T-helper 2 cell treated with Interferon-gamma antibody and Interleukin-4, amounts not matched to agents 5 μg/mL and 100 μg/mL, for 36 hours (primary cell): ENCODE measurements around the gene PIGB.
A peak's percentile ranks its signal among the peaks of the same experiment; 100 is the strongest.
"Not testable (repeated sequence)": the region's sequence is repeated elsewhere in the genome, so short reads cannot be mapped to it uniquely, and the experiment has no call there.

Experiments
- DNase-seq: peaks from one replicate; pipeline ENCODE4 v3.0.0; 2021; ENCODE audit warnings: low spot score
- H3K27ac Mint-ChIP-seq: one replicate; pipeline ENCODE4 v1.8.0; 2021; ENCODE audit warnings: mild to moderate bottlenecking, mixed read lengths
- H3K27me3 Mint-ChIP-seq: one replicate; pipeline ENCODE4 v1.8.0; 2021; ENCODE audit warnings: low read depth, mixed read lengths
- H3K36me3 Mint-ChIP-seq: one replicate; pipeline ENCODE4 v1.8.0; 2021; ENCODE audit warnings: low read depth, mixed read lengths
- H3K4me1 Mint-ChIP-seq: one replicate; pipeline ENCODE4 v1.8.0; 2021; ENCODE audit warnings: low read depth, mixed read lengths
- H3K4me3 Mint-ChIP-seq: one replicate; pipeline ENCODE4 v1.8.0; 2022; ENCODE audit warnings: mild to moderate bottlenecking, moderate library complexity, mixed read lengths
- H3K9me3 Mint-ChIP-seq: one replicate; pipeline ENCODE4 v1.8.0; 2021; ENCODE audit warnings: mixed read lengths

PIGB gene

GRCh38 chr15:55286442-55287189 is 32.4 kb upstream of the PIGB start:
- H3K27ac Mint-ChIP-seq, result peak overlapping the region; percentile 19
- DNase-seq, H3K9me3 Mint-ChIP-seq, H3K27me3 Mint-ChIP-seq: not testable (repeated sequence)
- H3K4me3 Mint-ChIP-seq, result peak overlapping the region; percentile 1
- peaks cover 41% of the 10 kb centered on the region for H3K36me3 Mint-ChIP-seq
- H3K4me1 Mint-ChIP-seq, result peaks cover 54% of the 10 kb centered on the region

GRCh38 chr15:55288006-55288717 is 30.9 kb upstream of the PIGB start:
- no peak for DNase-seq
- Mint-ChIP-seq H3K9me3 (no peaks in the 10 kb centered on the region), H3K4me3 (peak overlapping the region; percentile 88), H3K36me3 (peaks cover 38% of the 10 kb centered on the region), H3K27ac (peak overlapping the region; percentile 92), H3K27me3 (no peaks in the 10 kb centered on the region), H3K4me1 (peaks cover 38% of the 10 kb centered on the region)

- Mint-ChIP-seq H3K9me3 (no peaks in the 10 kb centered on the region), H3K36me3 (peaks cover 35% of the 10 kb centered on the region), H3K4me3 (peak overlapping the region; percentile 88), H3K27me3 (no peaks in the 10 kb centered on the region), H3K27ac (peak overlapping the region; percentile 92), H3K4me1 (peaks cover 30% of the 10 kb centered on the region)
- DNase-seq, result peak; percentile 20
Measured at GRCh38 chr15:55289011-55289745, 29.8 kb upstream of the PIGB start.

GRCh38 chr15:55289746-55290527 is 29.1 kb upstream of the PIGB start, which contains the start of gene RAB27A:
TSS of gene RAB27A (minus strand) at chr15:55289813. CDS start at chr15:55234934, 54,879 bp downstream.
- H3K27ac Mint-ChIP-seq, result peak within 1 kb of the TSS; percentile 92
- peak within 1 kb of the TSS; percentile 88 for H3K4me3 Mint-ChIP-seq
- peaks cover 29% of the 10 kb centered on the region for H3K36me3 Mint-ChIP-seq
- no peaks in the 10 kb centered on the region for H3K27me3 Mint-ChIP-seq
- no peaks in the 10 kb centered on the region for H3K9me3 Mint-ChIP-seq
- peak; percentile 84 for DNase-seq
- H3K4me1 Mint-ChIP-seq, result peaks cover 25% of the 10 kb centered on the region

GRCh38 chr15:55290528-55291057 is 28.4 kb upstream of the PIGB start:
- Mint-ChIP-seq H3K27me3 (no peaks in the 10 kb centered on the region), H3K27ac (peak overlapping the region; percentile 87), H3K36me3 (peaks cover 25% of the 10 kb centered on the region), H3K4me3 (peak overlapping the region; percentile 81), H3K9me3 (no peaks in the 10 kb centered on the region), H3K4me1 (peaks cover 20% of the 10 kb centered on the region)
- peak; percentile 81 for DNase-seq

- no peaks in the 10 kb centered on the region for H3K9me3 Mint-ChIP-seq
- H3K27ac Mint-ChIP-seq, result no peak overlapping the region
Measured at GRCh38 chr15:55297315-55297714, 21.7 kb upstream of the PIGB start.

GRCh38 chr15:55302801-55303200 is 16.2 kb upstream of the PIGB start:
- H3K27ac Mint-ChIP-seq, H3K27me3 Mint-ChIP-seq, H3K9me3 Mint-ChIP-seq, H3K4me3 Mint-ChIP-seq, DNase-seq, H3K4me1 Mint-ChIP-seq: not testable (repeated sequence)
- peaks cover 23% of the 10 kb centered on the region for H3K36me3 Mint-ChIP-seq

More at GRCh38 chr15:55297315-55297714, 21.7 kb upstream of the PIGB start:
- Mint-ChIP-seq H3K4me3 (no peak overlapping the region), H3K4me1 (no peaks in the 10 kb centered on the region), H3K27me3 (no peaks in the 10 kb centered on the region), H3K36me3 (peaks cover 1% of the 10 kb centered on the region)
- no peak for DNase-seq

- H3K27ac Mint-ChIP-seq, result peak overlapping the region; percentile 99
- peak overlapping the region; percentile 100 for H3K4me3 Mint-ChIP-seq
- H3K27me3 Mint-ChIP-seq, result no peaks in the 10 kb centered on the region
- no peaks in the 10 kb centered on the region for H3K9me3 Mint-ChIP-seq
- DNase-seq, result no peak
- H3K36me3 Mint-ChIP-seq, result peaks cover 41% of the 10 kb centered on the region
- peaks cover 44% of the 10 kb centered on the region for H3K4me1 Mint-ChIP-seq
Measured at GRCh38 chr15:55319537-55320237, 665 bp downstream of the PIGB start.

- no peak for DNase-seq
- Mint-ChIP-seq H3K9me3 (no peaks in the 10 kb centered on the region), H3K27ac (peak overlapping the region; percentile 72), H3K36me3 (peaks cover 36% of the 10 kb centered on the region), H3K4me1 (peaks cover 39% of the 10 kb centered on the region), H3K4me3 (peak overlapping the region; percentile 78), H3K27me3 (no peaks in the 10 kb centered on the region)
Measured at GRCh38 chr15:55320238-55320550, 1.2 kb downstream of the PIGB start.

- DNase-seq, result no peak
- no peaks in the 10 kb centered on the region for H3K9me3 Mint-ChIP-seq
- no peaks in the 10 kb centered on the region for H3K27me3 Mint-ChIP-seq
- peaks cover 32% of the 10 kb centered on the region for H3K36me3 Mint-ChIP-seq
- H3K4me1 Mint-ChIP-seq, result peaks cover 33% of the 10 kb centered on the region
- peak overlapping the region; percentile 18 for H3K4me3 Mint-ChIP-seq
- no peak overlapping the region for H3K27ac Mint-ChIP-seq
Measured at GRCh38 chr15:55320963-55321362, 1.9 kb downstream of the PIGB start.

- H3K4me3 Mint-ChIP-seq, result peak overlapping the region; percentile 2
- H3K27me3 Mint-ChIP-seq, result no peaks in the 10 kb centered on the region
- no peak for DNase-seq
- no peaks in the 10 kb centered on the region for H3K9me3 Mint-ChIP-seq
- H3K27ac Mint-ChIP-seq, result no peak overlapping the region
- H3K4me1 Mint-ChIP-seq, result peaks cover 29% of the 10 kb centered on the region
- H3K36me3 Mint-ChIP-seq, result peaks cover 28% of the 10 kb centered on the region
Measured at GRCh38 chr15:55322467-55322866, 3.4 kb downstream of the PIGB start.

GRCh38 chr15:55327387-55327786 is 8.4 kb downstream of the PIGB start:
- no peak for DNase-seq
- no peak overlapping the region for H3K4me3 Mint-ChIP-seq
- H3K4me1 Mint-ChIP-seq, result peaks cover 8% of the 10 kb centered on the region
- no peak overlapping the region for H3K27ac Mint-ChIP-seq
- no peaks in the 10 kb centered on the region for H3K9me3 Mint-ChIP-seq
- H3K36me3 Mint-ChIP-seq, result peaks cover 33% of the 10 kb centered on the region
- H3K27me3 Mint-ChIP-seq, result no peaks in the 10 kb centered on the region

- DNase-seq, result no peak
- H3K9me3 Mint-ChIP-seq, result no peaks in the 10 kb centered on the region
- no peak overlapping the region for H3K4me3 Mint-ChIP-seq
- no peak overlapping the region for H3K27ac Mint-ChIP-seq
- peaks cover 44% of the 10 kb centered on the region for H3K36me3 Mint-ChIP-seq
- H3K27me3 Mint-ChIP-seq, result no peaks in the 10 kb centered on the region
- H3K4me1 Mint-ChIP-seq, result no peaks in the 10 kb centered on the region
Measured at GRCh38 chr15:55334371-55334770, 15.3 kb downstream of the PIGB start.
